Hypothalamus (tissue), 51 donors: ENCODE data around the gene LAIR2.
"Not testable (repeated sequence)": the region's sequence is repeated elsewhere in the genome, so short reads cannot be mapped to it uniquely, and the experiment has no call there.

Source experiments
- DNase-seq, 51 donors: peaks; one replicate each; lab custom pipeline; 2025; lab: John Stamatoyannopoulos, UW

The LAIR2 gene

DNA sequence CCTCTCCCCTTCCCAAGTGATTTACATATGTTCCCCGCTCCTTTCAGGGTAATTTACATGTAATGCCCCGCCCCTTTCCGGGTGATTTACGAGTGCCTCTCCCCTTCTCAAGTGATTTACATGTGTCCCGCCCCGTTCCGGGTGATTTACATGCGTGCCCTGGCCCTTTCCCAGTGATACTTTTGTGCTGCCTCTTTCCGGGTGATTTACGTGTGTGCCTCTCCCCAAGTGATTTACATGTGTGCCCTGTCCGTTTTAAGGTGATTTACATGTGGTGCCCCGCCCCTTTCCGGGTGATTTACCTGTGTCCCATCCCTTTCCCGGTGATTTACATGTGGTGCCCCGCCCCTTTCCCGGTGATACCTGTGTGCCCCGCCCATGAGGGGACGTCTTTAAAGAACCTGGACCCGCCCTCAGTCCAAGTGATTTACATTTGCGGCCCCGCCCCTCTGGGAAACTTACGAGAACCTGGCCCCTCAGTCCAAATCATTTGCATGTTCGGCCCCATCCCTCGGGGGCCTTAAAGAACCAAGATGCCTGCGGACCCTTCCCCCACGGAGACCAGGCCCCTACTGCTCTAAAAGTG, 38.5 kb upstream of the LAIR2 start:
- peak in 36 of 51 donors; percentile 32 to 91 (median 68) for DNase-seq

DNA sequence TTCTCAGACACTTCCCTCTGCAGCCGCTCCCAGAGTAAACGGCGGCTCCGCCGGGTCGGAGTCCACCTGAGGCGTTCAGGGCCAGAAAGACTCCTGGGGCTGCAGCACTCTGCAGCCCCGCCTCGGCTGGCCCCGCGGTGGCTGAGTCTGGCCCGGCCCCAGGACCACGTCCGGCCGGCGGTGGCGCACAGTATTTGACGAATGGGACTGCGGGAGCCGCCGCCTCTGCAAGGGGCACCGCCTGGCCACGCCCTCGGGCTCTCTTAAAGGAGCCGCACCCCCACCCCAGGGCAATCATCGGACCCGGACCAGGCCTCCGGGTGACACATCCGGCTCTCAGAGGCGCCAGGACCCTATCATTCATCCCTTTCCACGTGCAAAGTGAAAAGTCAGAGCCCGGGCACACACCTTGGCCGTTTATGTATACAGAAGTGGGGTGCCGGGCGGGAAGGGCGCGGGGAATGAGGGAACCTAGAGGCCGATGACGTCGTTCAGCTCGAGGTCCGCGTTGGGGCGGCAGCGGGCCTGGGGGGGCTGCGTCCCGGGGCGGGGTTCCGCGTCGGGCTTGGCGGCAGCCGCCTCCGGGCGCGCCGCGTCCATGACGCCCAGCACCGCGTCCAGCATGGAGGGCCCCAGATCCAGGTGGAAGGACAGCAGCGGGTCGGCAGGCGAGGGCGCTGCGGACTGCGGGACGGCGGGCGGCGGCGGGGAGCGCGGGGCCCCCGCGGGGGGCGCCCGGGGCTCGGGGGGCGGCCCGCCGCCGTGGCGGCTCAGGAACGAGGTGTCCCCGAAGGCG, 37.8 kb upstream of the LAIR2 start:
- DNase-seq, result peak in 48 of 51 donors; percentile 31 to 88 (median 70)

DNA sequence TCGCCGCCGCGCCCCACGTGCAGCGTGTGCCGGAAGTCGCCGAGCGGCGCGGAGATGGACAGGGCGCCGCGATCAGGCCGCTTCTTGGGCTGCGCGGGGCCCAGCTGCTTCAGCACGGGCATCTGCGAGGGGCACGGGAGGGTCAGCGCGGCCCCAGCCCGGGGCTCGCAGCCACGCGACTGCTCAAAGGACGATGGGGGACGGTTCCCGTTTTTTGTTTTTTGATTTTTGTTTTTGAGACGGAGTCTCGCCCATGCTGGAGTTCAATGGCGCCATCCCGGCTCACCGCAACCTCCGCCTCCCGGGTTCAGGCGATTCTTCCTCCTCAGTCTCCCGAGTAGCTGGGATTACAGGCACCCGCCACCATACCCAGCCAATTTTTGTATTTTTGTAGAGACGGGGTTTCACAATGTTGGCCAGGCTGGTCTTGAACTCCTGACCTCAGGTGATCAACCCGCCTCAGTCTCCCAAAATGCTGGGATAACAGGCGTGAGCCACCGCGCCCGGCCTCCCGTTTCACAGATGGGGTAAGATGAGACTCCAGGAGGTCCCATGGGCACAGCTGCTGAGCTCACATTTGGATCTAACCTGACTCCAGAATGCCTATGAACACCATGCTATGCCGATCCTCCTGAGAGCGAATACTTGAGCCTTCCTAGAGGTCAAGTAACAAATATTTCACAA, 37.1 kb upstream of the LAIR2 start:
- peak in 1 of 51 donors; percentile 37 for DNase-seq

DNA sequence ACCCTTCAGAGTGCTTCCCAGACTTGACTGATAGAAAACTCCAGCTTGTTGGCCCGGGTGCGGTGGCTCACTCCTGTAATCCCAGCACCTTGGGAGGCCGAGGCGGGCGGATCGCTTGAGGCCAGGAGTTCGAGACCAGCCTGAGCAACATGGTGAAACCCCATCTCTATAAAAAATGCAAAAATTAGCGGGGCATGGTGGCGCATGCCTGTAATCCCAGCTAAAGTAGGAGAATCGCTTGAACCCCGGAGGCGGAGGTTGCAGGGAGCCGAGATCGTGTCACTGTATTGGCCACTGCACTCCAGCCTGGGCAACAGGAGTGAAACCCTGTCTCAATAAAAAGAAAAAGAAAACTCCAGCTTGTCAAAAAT, 36.5 kb upstream of the LAIR2 start:
- not testable (repeated sequence) for DNase-seq

DNA sequence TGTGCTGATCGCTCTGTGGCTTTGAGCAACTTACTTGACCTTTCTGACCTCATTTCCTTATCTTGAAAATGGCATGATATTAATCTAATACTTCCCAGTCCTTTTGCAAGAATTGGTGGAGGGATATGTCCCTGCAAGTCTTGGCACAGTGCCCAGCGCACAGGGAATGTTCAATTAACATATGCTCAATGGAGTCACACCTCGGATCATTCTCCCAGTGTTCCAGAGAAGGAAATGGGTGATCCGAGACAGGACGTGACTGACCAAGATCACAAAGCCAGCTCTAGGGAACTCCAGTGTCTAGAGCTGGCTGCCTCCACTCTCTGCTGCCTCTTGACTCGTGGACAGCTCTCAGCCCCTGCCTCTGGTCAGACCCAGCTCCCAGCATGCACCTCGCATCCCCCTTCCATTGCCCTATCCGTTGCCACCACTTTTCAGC, 33.1 kb upstream of the LAIR2 start:
- DNase-seq, result no peak

DNA sequence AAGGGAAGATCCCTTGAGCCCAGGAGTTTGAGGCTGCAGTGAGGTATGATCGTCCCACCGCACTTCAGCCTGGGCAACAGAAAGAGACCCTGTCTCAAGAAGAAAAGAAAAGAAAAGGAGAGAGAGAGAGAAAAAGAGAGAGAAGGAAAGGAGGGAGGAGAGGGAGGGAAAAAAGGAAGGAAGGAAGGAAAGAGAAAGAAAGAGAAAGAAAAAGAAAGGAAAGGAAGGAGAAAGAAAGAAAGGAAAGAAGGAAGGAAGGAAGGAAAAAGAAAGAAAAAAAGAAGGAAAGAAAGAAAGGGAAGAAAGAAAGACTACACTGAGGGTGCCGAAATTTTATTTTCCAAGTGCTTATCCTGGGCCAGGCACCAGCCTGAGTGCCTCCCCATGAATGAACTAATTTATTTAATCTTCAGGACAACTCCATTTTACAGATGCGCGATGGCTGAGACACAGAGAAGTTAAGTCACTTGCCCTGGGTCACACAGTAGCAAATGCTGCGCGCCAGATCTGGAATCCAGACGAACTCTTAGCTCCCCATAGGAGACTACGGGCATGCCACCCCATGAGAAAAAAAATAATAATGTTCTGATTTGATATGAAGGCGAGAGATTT, 32.2 kb upstream of the LAIR2 start:
- DNase-seq, result no peak

DNA sequence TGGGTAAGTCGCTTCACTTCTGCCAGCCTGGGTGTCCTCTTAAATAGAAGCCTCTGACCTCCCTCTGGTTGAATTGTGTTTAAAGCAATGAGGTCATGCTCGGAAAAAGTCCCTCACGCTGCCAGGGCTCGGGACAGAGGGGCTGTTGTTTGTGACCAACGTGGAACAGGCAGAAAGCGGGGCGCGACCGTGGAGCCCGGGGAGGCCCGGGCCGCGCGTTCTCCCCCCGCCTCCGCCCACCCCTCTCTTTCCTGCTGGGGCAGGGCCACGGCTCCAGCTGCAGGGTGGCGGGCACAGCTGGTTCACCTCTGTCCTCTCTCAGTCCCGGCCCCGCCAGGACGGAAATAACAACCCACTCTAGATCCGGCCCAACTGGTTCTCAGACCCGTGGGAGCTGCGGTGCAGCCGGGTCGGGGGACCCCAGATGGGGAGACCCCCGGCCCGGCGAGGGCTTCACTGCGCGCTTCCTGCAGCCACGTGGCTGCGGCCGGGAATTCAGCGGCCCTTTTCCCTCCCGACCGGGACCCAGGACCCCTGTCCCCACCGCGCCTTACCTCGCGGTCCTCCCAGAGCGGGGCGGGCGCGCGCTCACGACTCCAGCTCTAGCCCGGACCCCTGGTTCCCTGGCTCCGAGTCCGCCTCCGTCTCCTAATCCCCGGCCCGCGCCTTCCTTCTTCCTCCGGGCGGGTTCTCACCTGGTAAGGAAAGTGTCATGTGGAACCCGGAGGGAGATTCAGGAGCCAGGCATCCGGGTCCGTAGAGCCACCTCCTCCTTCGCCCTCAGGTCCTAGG, 31.4 kb upstream of the LAIR2 start:
- DNase-seq, result peak in 24 of 51 donors; percentile 8 to 75 (median 36)

DNA sequence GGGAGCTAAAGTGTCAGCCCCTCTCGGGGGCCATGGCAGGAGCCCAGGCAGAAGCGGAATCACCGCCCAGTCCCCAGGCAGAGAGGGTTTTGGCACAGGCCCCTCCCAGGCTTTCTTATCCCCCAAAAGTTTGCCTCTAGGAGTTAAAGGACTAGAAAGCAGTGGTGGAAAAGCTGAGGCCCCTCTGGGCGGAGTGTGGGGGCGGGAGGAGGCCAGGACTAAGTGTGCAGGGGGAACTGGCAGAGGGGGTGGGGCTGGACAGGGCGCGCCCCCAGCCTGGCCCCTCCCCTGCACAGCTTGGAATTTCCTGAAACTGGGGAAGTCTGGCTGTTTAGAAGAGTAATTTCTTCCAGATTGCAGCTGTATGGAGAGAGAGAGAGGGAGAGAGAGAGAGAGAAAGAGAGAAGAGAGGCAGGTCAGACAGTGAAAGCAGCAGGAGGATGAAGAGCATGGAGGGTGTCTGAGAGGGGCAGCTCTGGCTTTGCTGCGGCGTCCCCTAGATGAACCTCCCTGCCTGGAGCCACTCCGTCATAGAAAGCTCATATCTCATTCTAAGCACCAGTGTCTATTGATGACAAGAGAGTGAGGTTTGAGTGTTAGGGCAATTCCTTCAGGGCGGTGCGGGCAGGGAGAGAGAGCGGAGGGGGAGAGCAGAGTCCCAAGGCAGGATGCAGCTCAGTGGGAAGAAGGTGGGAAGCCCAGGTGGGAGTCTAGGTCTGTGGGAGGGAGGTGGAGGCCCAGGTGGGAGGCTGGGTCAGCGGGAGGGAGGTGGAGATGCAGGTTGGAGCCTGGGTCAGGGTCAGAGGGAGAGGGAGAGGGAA, 29.4 kb upstream of the LAIR2 start, which contains the start of gene CDC42EP5:
TSS of gene CDC42EP5 (minus strand) at position 226 of the 821 bp plus-strand sequence. CDS start 7,749 bp downstream, outside the sequence.
- no peak for DNase-seq

DNA sequence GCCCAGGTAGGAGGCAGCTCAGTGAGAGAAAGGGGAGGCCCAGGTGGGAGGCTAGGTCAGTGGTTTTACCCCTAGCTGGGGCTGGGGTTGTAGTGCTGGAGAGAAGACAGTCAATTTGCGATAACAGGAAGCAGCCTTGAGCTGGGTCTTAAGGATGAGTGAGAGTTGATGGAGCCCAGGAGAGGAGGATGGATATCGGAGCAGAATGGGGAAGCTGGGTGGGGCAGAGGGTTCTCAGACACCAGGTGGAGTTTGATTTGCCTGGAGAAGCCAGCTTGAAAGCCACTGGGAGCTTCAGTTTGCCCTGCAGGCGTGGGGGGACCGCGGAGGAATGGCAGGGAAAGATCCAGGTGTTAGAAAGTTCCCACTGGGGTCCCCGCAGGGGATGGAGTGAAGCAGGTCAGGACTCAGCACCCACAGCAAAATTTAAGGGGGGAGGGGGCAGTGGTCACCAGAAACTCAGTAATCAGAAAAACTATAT, 28.7 kb upstream of the LAIR2 start:
- no peak for DNase-seq

DNA sequence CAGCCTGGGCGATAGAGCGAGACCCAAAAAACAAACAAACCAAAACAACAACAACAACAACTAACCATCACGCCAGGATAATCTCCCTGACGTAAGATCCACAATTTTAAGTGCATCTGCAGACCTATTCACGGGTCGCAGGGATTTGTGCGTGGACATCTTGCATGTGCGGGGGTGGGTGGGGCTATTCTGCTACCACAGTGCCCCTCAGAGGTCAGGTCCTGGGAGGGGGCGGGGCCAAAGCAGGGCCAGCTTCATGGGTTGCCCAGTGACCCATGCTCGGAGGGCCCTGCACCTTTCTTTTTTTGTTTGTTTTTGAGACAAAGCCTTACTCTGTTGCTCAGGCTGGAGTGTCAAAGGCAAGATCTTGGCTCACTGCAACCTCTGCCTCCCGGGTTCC, 26.9 kb upstream of the LAIR2 start:
- no peak for DNase-seq

DNA sequence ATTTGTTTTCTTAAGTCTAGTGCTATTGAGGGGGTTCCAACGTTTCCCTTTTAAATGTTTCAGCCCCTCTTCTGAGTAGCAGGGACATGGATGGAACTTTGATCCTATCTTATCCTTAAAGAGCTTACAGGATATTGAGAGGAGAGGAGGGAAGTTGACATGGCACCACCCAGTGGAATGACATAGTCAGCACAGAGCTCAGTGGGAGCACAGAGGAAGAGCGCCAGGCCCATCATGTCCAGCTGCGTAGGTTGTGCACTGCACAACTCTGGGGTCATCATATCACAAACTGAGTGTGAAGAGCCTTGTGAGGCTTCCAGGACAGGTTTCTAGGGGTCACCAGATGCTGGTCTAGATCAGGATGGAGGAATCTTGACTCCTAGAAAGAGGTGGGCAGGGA, 25.0 kb upstream of the LAIR2 start:
- no peak for DNase-seq

DNA sequence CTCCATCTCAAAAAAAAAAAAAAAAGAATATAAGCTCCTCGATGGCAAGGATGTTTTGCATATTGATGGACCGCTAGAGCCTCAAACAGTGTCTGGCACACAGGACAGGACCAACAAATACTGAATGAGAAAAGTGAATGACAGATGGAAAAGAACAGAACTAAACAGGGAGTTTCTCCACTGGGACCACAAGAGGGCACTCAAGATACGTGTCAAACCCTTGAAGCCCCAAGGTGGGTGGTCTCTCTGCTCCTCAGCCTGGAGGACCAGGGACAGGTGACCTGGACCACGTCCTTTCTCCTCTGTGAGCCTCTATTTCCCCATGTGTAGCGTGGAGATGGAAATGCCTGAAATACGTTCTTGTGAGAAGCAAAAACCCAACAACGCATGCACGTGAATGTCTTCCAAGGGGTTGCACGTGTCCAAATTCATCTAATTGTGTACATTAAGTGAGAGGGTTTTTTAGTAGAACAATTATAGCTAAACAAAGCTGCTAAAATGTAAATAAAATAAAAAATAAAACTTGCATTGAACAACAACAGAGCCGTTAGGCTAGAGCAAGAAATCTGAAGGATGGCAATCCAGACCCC, 23.9 kb upstream of the LAIR2 start:
- DNase-seq, result peak in 4 of 51 donors; percentile 1 to 38 (median 12)

DNA sequence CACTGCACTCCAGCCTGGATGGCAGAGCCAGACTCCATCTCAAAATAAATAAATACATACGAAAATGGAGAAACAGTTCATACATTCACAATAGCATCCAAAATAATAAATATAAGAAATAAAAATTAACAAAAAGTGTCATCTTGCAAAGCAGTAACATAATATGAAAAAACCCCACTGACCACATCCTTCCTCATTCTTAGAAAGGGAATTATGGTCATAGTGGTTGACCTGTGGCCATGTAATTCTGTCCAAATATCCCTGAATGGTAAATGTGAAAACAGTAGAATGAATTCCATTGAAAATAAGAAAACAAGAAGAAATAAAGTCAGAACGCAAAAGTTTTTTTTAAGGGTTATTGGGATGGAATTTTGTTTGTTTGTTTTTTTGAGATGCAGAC, 22.6 kb upstream of the LAIR2 start:
- DNase-seq, result no peak

DNA sequence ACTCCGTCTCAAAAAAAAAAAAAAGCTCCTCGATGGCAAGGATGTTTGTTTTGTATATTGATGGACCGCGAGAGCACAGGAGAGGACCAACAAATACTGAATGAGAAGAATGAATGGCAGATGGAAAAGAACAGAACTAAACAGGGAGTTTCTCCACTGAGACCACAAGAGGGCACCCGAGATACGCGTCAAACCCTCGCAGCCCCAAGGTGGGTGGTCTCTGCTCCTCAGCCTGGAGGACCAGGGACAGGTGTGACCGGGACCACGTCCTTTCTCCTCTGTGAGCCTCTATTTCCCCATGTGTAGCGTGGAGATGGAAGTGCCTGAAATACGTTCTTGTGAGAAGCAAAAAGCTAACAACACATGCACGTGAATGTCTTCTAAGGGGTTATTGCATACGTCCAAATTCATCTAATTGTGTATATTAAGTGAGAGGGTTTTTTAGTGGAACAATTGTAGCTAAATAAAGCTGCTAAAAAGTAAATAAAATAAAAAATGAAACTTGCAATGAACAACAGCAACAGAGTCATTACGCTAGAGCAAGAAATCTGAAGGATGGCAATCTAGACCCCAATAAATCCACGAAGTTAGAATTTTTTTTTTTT, 21.2 kb upstream of the LAIR2 start:
- peak in 17 of 51 donors; percentile 1 to 43 (median 12) for DNase-seq

DNA sequence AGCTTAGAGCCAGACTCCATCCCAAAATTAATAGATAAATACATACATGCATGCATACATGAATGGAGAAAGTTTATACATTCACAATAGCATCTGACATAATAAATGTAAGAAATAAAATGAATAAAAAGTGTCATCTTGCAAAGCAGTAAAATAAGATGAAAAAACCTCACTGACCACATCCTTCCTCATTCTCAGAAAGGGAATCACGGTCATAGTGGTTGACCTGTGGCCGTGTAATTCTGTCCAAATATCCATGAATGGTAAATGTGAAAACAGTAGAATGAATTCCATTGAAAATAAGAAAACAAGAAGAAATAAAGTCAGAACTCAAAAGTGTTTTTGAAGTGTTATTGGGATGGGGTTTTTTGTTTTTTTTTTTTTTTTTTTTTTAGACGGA, 19.7 kb upstream of the LAIR2 start:
- DNase-seq, result no peak

DNA sequence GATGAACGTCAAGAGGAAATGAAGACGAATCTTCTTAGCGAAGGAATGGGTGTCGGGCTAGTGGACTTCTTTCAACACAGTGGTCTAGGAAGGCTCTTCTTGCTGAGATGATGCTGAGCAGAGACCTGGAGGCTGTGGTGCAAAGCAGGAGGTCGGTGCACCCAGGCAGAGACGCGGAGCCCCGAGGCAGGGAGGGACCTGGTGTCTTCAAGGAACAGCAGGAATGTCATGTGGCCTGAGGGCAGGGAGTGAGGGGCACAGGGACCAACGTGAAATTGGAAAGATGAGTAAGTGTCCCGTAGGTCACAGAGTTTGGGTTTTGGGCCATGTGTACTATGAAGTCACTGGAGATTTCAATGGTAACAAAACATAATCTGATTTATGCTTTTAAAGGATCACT, 18.2 kb upstream of the LAIR2 start:
- DNase-seq, result no peak

DNA sequence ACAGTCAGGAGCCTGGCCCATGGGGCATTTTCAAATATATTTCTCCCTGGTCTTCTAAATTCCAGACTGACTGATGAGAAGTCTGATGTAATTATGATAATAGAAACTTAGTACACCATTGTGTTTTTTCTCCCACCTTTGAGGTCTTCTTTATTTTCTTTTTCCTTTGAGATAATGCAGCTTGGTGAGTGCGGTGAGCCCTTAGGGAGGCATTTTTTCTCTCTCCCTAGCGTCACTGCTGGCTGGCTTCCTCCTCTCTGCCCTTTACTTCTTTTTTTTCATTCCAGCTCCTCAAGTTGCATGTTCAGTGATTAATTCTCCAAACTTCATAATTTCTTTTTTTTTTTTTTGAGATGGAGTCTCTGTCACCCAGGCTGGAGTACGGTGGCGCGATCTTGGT, 16.8 kb upstream of the LAIR2 start:
- no peak for DNase-seq

DNA sequence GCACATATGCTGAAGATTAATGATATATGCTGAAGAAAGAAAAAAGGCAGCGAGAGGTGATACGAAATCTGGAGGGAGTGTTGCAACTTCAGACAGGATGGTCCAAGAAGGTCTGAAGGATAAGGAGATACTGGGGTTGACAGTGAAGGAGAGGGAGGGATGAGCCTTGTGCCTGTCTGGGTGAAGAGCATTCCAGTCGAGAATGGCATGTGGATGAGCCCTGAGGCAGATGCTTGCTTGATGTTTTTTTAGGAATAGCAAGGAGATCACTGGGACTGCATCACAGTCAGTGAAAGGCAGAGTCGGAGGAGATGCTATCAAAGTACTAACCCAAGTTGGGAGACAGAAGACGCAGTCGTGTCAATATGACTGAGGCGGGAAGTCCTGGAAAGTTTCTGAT, 13.3 kb upstream of the LAIR2 start:
- DNase-seq, result no peak

DNA sequence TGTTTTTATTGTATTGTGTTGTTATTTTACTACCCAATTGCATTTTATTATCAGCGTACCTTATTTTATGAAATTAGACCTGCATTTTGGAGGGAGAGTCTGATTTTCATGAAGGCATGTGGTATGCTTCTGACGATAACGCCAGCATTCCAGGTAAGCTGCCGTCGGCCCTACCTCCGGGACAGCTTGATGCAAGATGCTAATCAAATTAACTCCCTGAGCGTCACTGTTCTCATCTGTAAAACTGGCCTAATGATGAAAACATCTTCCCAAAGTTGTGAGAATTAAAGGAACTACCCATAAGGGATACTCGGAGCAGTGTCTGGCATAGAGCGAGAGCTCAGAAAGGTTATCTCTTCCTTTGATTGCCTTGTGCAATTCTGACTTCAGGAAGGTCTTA, 12.9 kb upstream of the LAIR2 start:
- no peak for DNase-seq
